ENCODE data around the gene UBASH3B.
"Not testable (repeated sequence)": the region's sequence is repeated elsewhere in the genome, so short reads cannot be mapped to it uniquely, and the experiment has no call there.

UBASH3B gene

GRCh38 chr11:122851366-122851966 lies 195.9 kb downstream of the UBASH3B start:
- no peak overlapping the region for H3K9ac ChIP-seq
- H3K9me3 ChIP-seq (replicated peaks in 1 of 11): no peaks in the 10 kb centered on the region
- no peaks in the 10 kb centered on the region for H4K20me1 ChIP-seq
- no peaks in the 10 kb centered on the region for H3K27me3 ChIP-seq
- H3K27ac ChIP-seq: no peak overlapping the region
- no peak overlapping the region for H3K4me3 ChIP-seq
- peaks cover 20 to 69% (median 33%) of the 10 kb centered on the region in 10 experiments for H3K4me1 ChIP-seq
- H3K36me3 ChIP-seq: no peaks in the 10 kb centered on the region
- TF ChIP-seq Cebpa-rat (IDR thresholded peaks at IDR 0.05): no peak
- H3K4me2 ChIP-seq: peak overlapping the region in 1 of 11 experiments; percentile 55; a peak in 1 of 22 replicates

GRCh38 chr11:122852074-122852795 lies 196.7 kb downstream of the UBASH3B start:
- Histone ChIP-seq H3K9me3 (replicated peaks in 1 of 11) (no peaks in the 10 kb centered on the region), H3K27me3 (no peaks in the 10 kb centered on the region), H4K20me1 (no peaks in the 10 kb centered on the region), H3K27ac (no peak overlapping the region), H3K4me3 (no peak overlapping the region), H3K4me2 (peak overlapping the region in 5 of 11 experiments; percentile 13 to 55 (median 37); a peak in 8 of 22 replicates), H3K36me3 (no peaks in the 10 kb centered on the region), H3K4me1 (peaks cover 25 to 72% (median 40%) of the 10 kb centered on the region in 10 experiments), H3K9ac (no peak overlapping the region)
- no peak for TF ChIP-seq Cebpa-rat (IDR thresholded peaks at IDR 0.05)

- H3K9ac ChIP-seq: no peak overlapping the region
- peak overlapping the region in 5 of 11 experiments; percentile 13 to 55 (median 37); a peak in 8 of 22 replicates for H3K4me2 ChIP-seq
- peaks cover 29 to 72% (median 45%) of the 10 kb centered on the region in 10 experiments for H3K4me1 ChIP-seq
- H3K9me3 ChIP-seq (replicated peaks in 1 of 11): no peaks in the 10 kb centered on the region
- no peaks in the 10 kb centered on the region for H3K27me3 ChIP-seq
- no peaks in the 10 kb centered on the region for H4K20me1 ChIP-seq
- no peak overlapping the region for H3K27ac ChIP-seq
- no peak for TF ChIP-seq Cebpa-rat (IDR thresholded peaks at IDR 0.05)
- no peaks in the 10 kb centered on the region for H3K36me3 ChIP-seq
- H3K4me3 ChIP-seq: no peak overlapping the region
These were observed 197.3 kb downstream of the UBASH3B start for GRCh38 chr11:122852796-122853160.

GRCh38 chr11:122853261-122853660 lies 197.7 kb downstream of the UBASH3B start:
- no peaks in the 10 kb centered on the region for H3K36me3 ChIP-seq
- H3K4me3 ChIP-seq: no peak overlapping the region
- peak overlapping the region in 4 of 11 experiments; percentile 13 to 55 (median 35); a peak in 6 of 22 replicates for H3K4me2 ChIP-seq
- H3K27me3 ChIP-seq: no peaks in the 10 kb centered on the region
- peak overlapping the region in 1 of 11 experiments; percentile 42; a peak in 3 of 22 replicates for H3K9ac ChIP-seq
- H3K27ac ChIP-seq: no peak overlapping the region
- H3K4me1 ChIP-seq: peaks cover 29 to 77% (median 50%) of the 10 kb centered on the region in 10 experiments
- no peak for TF ChIP-seq Cebpa-rat (IDR thresholded peaks at IDR 0.05)
- H3K9me3 ChIP-seq (replicated peaks in 1 of 11): no peaks in the 10 kb centered on the region
- H4K20me1 ChIP-seq: no peaks in the 10 kb centered on the region

- Histone ChIP-seq H3K27ac (peak overlapping the region in 2 of 11 experiments; percentile 28 to 33; a peak in 2 of 22 replicates), H3K4me3 (no peak overlapping the region), H3K27me3 (no peaks in the 10 kb centered on the region), H3K9me3 (replicated peaks in 1 of 11) (no peaks in the 10 kb centered on the region), H3K36me3 (no peaks in the 10 kb centered on the region), H3K4me1 (peaks cover 29 to 82% (median 53%) of the 10 kb centered on the region in 10 experiments), H4K20me1 (no peaks in the 10 kb centered on the region), H3K9ac (peak overlapping the region in 3 of 11 experiments; percentile 18 to 42 (median 24); a peak in 3 of 22 replicates), H3K4me2 (peak overlapping the region in 4 of 11 experiments; percentile 28 to 55 (median 35); a peak in 3 of 22 replicates)
- no peak for TF ChIP-seq Cebpa-rat (IDR thresholded peaks at IDR 0.05)
These were observed 198.5 kb downstream of the UBASH3B start for GRCh38 chr11:122853971-122854446.

GRCh38 chr11:122861631-122862030 lies 206.1 kb downstream of the UBASH3B start:
- H3K4me3 ChIP-seq: no peak overlapping the region
- no peaks in the 10 kb centered on the region for H3K36me3 ChIP-seq
- H3K9ac ChIP-seq: no peak overlapping the region
- H4K20me1 ChIP-seq: no peaks in the 10 kb centered on the region
- H3K4me2 ChIP-seq: no peak overlapping the region
- no peak for TF ChIP-seq Cebpa-rat (IDR thresholded peaks at IDR 0.05)
- peaks cover 8 to 41% (median 24%) of the 10 kb centered on the region in 10 experiments for H3K4me1 ChIP-seq
- H3K27me3 ChIP-seq: 0 out of 22 replicates have a peak, but pooled peaks cover 0 to 3% (median 0%) of the 10 kb centered on the region in 11 experiments
- H3K27ac ChIP-seq: no peak overlapping the region
- H3K9me3 ChIP-seq (replicated peaks in 1 of 11): no peaks in the 10 kb centered on the region

GRCh38 chr11:122862091-122862490 lies 206.6 kb downstream of the UBASH3B start:
- no peak overlapping the region for H3K4me2 ChIP-seq
- no peak overlapping the region for H3K27ac ChIP-seq

GRCh38 chr11:122863154-122863553 lies 207.6 kb downstream of the UBASH3B start:
- not testable (repeated sequence) for H3K4me3 ChIP-seq; H4K20me1 ChIP-seq; H3K9me3 ChIP-seq (replicated peaks in 1 of 11); H3K4me2 ChIP-seq; H3K27me3 ChIP-seq; H3K9ac ChIP-seq; H3K27ac ChIP-seq; H3K36me3 ChIP-seq
- peaks cover 0 to 26% (median 10%) of the 10 kb centered on the region in 10 experiments; a peak in 11 of 20 replicates for H3K4me1 ChIP-seq

More at GRCh38 chr11:122862091-122862490, 206.6 kb downstream of the UBASH3B start:
- no peak overlapping the region for H3K9ac ChIP-seq
- H3K36me3 ChIP-seq: no peaks in the 10 kb centered on the region
- peaks cover 4 to 37% (median 20%) of the 10 kb centered on the region in 10 experiments; a peak in 19 of 20 replicates for H3K4me1 ChIP-seq
- TF ChIP-seq Cebpa-rat (IDR thresholded peaks at IDR 0.05): no peak
- H3K27me3 ChIP-seq: 0 out of 22 replicates have a peak, but pooled peaks cover 0 to 3% (median 0%) of the 10 kb centered on the region in 11 experiments
- no peaks in the 10 kb centered on the region for H4K20me1 ChIP-seq
- no peak overlapping the region for H3K4me3 ChIP-seq
- H3K9me3 ChIP-seq (replicated peaks in 1 of 11): no peaks in the 10 kb centered on the region

- Histone ChIP-seq H3K9me3 (replicated peaks in 1 of 11) (no peaks in the 10 kb centered on the region), H4K20me1 (no peaks in the 10 kb centered on the region), H3K36me3 (no peaks in the 10 kb centered on the region), H3K4me2 (peak overlapping the region in 5 of 11 experiments; percentile 15 to 72 (median 59); a peak in 9 of 22 replicates), H3K4me1 (peaks cover 0 to 21% (median 6%) of the 10 kb centered on the region in 10 experiments; a peak in 10 of 20 replicates), H3K27ac (peak overlapping the region in 1 of 11 experiments; percentile 43; a peak in 2 of 22 replicates), H3K27me3 (0 out of 22 replicates have a peak, but pooled peaks cover 0 to 3% (median 0%) of the 10 kb centered on the region in 11 experiments), H3K4me3 (no peak overlapping the region), H3K9ac (peak overlapping the region in 1 of 11 experiments; percentile 23; a peak in 1 of 22 replicates)
- no peak for TF ChIP-seq Cebpa-rat (IDR thresholded peaks at IDR 0.05)
These were observed 208.3 kb downstream of the UBASH3B start for GRCh38 chr11:122863704-122864326.

Data from BLaER1 treated with 17β-estradiol and CSF1 and Interleukin-3, amounts not matched to agents 10 nM and 100 nM (cell line).